ENCODE data around the gene MRPS5.

MRPS5 gene

GRCh38 chr2:95057535-95058370 is 63.9 kb downstream of the MRPS5 start:
- no peak overlapping the region for H3K4me3 ChIP-seq (ENCODE audit: low read depth, low read length)
- DNase-seq (ENCODE audit: low read depth), result no peak
- no peak for TF ChIP-seq CTCF (IDR thresholded peaks at IDR 0.05; ENCODE audit: low read depth, low read length, missing control alignments)

DNA sequence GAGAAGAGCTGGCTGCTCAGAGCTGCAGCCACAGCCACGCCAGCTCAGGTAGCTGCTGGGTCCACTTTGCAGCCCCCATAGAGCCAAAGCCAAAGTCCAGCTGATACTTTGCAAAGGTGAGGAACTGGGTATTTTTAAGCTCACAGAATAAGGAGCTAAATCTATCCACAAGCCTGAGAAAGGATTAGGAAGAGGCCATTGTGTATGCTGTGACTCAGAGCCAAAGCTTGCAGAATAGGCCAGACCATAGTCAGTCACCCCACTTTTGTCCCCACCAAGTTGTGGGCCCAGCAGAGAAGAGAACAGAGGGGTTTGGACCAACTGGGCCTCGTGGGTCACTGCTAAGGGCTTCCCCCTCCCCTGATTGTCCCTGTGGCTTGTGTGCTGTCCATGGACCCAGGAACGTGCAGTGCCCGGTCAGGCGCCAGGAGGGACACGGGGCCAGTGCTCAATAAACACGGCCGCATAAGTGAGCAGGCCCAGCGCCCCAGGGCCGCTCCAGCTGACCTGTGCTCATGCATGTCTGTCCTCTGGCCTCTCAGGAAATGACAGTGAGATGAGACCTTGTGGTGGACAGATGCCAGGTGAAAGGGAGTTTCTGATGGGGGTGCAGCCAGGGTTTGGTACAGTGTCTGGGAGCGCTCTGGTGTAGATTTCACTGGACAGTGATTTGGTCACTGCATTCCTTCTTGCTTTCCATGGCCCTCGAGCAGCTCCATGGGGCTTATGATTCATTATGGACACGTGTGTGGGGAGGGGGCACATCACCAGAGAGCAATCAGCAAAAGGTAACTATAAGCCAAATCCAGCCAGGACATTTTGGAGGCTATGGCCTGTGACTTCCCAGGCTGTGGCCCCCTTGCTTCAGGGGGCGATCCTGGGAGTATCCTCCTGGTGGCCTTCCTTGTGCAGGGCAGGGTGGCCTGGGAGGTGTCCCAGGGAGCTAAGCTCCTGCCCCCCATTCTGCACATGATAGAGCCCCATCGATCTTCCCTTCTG is 64.8 kb downstream of the MRPS5 start:
- DNase-seq (ENCODE audit: low read depth), result no peak

GRCh38 chr2:95056044-95056443 is 65.6 kb downstream of the MRPS5 start:
- DNase-seq (ENCODE audit: low read depth), result no peak
- no peak overlapping the region for H3K4me3 ChIP-seq (ENCODE audit: low read depth, low read length)
- no peak for TF ChIP-seq CTCF (IDR thresholded peaks at IDR 0.05; ENCODE audit: low read depth, low read length, missing control alignments)

More for the DNA sequence above, 64.8 kb downstream of the MRPS5 start:
- no peak for TF ChIP-seq CTCF (IDR thresholded peaks at IDR 0.05; ENCODE audit: low read depth, low read length, missing control alignments)
- no peak overlapping the region for H3K4me3 ChIP-seq (ENCODE audit: low read depth, low read length)

DNA sequence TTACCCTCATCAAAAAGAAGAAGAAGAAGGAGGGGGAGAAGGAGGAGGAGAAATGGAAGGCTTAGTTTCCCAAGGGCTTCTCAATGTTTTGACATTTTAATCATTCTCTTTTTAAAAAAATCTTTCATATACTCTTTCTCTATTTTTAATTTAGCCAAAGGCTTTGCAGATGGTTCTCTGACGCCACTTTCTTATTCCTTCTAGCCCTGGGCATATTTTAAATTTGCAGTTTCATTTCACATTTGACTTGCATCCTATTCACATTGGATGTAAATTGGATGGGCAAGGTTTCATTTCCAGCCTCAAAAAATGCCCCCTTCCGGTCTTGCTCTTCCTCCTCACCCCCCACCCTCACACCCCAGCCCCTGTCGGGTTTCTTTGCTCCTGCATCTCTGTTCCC is 66.3 kb downstream of the MRPS5 start:
- no peak for TF ChIP-seq CTCF (IDR thresholded peaks at IDR 0.05; ENCODE audit: low read depth, low read length, missing control alignments)
- no peak for DNase-seq (ENCODE audit: low read depth)
- no peak overlapping the region for H3K4me3 ChIP-seq (ENCODE audit: low read depth, low read length)

GRCh38 chr2:95054016-95054415 is 67.6 kb downstream of the MRPS5 start:
- DNase-seq (ENCODE audit: low read depth), result no peak
- H3K4me3 ChIP-seq (ENCODE audit: low read depth, low read length), result no peak overlapping the region
- TF ChIP-seq CTCF (IDR thresholded peaks at IDR 0.05; ENCODE audit: low read depth, low read length, missing control alignments), result no peak

DNA sequence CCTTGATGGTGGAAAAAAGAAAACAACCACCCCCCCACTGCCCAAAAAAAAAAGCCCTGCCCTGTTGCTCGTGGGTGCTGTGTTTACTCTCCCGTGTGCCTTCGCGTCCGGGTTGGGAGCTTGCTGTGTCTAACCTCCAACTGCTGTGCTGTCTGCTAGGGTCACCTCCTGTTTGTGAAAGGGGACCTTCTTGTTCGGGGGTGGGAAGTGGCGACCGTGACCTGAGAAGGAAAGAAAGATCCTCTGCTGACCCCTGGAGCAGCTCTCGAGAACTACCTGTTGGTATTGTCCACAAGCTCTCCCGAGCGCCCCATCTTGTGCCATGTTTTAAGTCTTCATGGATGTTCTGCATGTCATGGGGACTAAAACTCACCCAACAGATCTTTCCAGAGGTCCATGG is 68.1 kb downstream of the MRPS5 start:
- no peak overlapping the region for H3K4me3 ChIP-seq (ENCODE audit: low read depth, low read length)
- peak; percentile 46 for TF ChIP-seq CTCF (IDR thresholded peaks at IDR 0.05; ENCODE audit: low read depth, low read length, missing control alignments)
- no peak for DNase-seq (ENCODE audit: low read depth)

Data from GM12864 (cell line).